ENCODE data around the gene PTBP3. TPM values are rescaled to one million over a fixed set of nuclear protein-coding genes. Genes with fewer than 3 reads are reported as not detected.

The PTBP3 gene
- total and polyA plus RNA-seq, 2 of the 13 experiments (the other 11 are each of a cell fraction or from before 2014, with no cell fraction given) = 52.8 to 61.1 TPM

GRCh38 chr9:112379177-112380101, 46.0 kb upstream of the PTBP3 start (continued):
- TF ChIP-seq ZFP90 (CRISPR knock-in tag; IDR thresholded peaks at IDR 0.05; ENCODE audit: borderline replicate concordance) (peak; percentile 91), SP2 (CRISPR knock-in tag; IDR thresholded peaks at IDR 0.05) (peak; percentile 29; the same call in 1 of the 2 replicates), TBX3 (IDR thresholded peaks at IDR 0.05; ENCODE audit: borderline replicate concordance) (no peak), JDP2 (CRISPR knock-in tag; IDR thresholded peaks at IDR 0.05; ENCODE audit: borderline replicate concordance) (no peak), NONO (IDR thresholded peaks at IDR 0.05) (no peak), NONO (CRISPR knock-in tag; conservative IDR thresholded peaks at IDR 0.05) (peak; percentile 77), ZBTB38 (CRISPR knock-in tag; IDR thresholded peaks at IDR 0.05) (no peak), ZNF124 (CRISPR knock-in tag; IDR thresholded peaks at IDR 0.05) (peak; percentile 30; the same call in 1 of the 2 replicates), U2AF1 (optimal IDR thresholded peaks at IDR 0.05; ENCODE audit: low read depth, low read length) (no peak), ZFX (CRISPR knock-in tag; IDR thresholded peaks at IDR 0.05; ENCODE audit: low read depth) (peak; percentile 74), ZSCAN22 (CRISPR knock-in tag; IDR thresholded peaks at IDR 0.05) (0 out of 2 replicates have a peak, but pooled peaks have one; percentile 45), PRDM4 (CRISPR knock-in tag; IDR thresholded peaks at IDR 0.05; ENCODE audit: borderline replicate concordance) (0 out of 2 replicates have a peak, but pooled peaks have one; percentile 35), GMEB1 (CRISPR knock-in tag; IDR thresholded peaks at IDR 0.05; ENCODE audit: borderline replicate concordance) (peak; percentile 91), ZNF205 (CRISPR knock-in tag; IDR thresholded peaks at IDR 0.05) (no peak), LRRFIP1 (CRISPR knock-in tag; conservative IDR thresholded peaks at IDR 0.05) (no peak), ZNF768 (CRISPR knock-in tag; IDR thresholded peaks at IDR 0.05) (peak; percentile 24; the same call in 1 of the 2 replicates), CBX2 (IDR thresholded peaks at IDR 0.05; ENCODE audit: low read depth, low read length) (no peak), CBX2 (CRISPR knock-in tag; IDR thresholded peaks at IDR 0.05; ENCODE audit: low read depth) (no peak), ATRX (CRISPR knock-in tag; IDR thresholded peaks at IDR 0.05; ENCODE audit: borderline replicate concordance) (no peak), HNF1B (CRISPR knock-in tag; IDR thresholded peaks at IDR 0.05) (peak; percentile 83), TBX2 (CRISPR knock-in tag; IDR thresholded peaks at IDR 0.05; ENCODE audit: borderline replicate concordance) (peak; percentile 48)
